ENCODE results near the gene IGF2R. TPM values are rescaled to one million over a fixed set of nuclear protein-coding genes. Genes with fewer than 3 reads are reported as not detected.
A peak's percentile ranks its signal among the peaks of the same experiment; 100 is the strongest.

The IGF2R gene
- total RNA-seq, 1 donor from 2014 or later: 144 TPM

- no peak for TF ChIP-seq CTCF (IDR thresholded peaks at IDR 0.05; ENCODE audit: unreplicated experiment)
- H3K36me3 Mint-ChIP-seq (ENCODE audit: insufficient read depth): peaks cover 32% of the 10 kb centered on the region
- H3K27ac Mint-ChIP-seq: no peak overlapping the region
- H3K27me3 Mint-ChIP-seq: no peaks in the 10 kb centered on the region
- no peaks in the 10 kb centered on the region for H3K4me1 Mint-ChIP-seq (ENCODE audit: low read depth)
- H3K9me3 Mint-ChIP-seq (ENCODE audit: low read depth): no peaks in the 10 kb centered on the region
- no peak overlapping the region for H3K4me3 Mint-ChIP-seq (ENCODE audit: low read depth)
- no peak for DNase-seq (ENCODE audit: low spot score, unreplicated experiment)
These were observed 134.9 kb downstream of the IGF2R start for GRCh38 chr6:160103825-160104100.

GRCh38 chr6:160104821-160105517 lies 136.1 kb downstream of the IGF2R start:
- H3K36me3 Mint-ChIP-seq (ENCODE audit: insufficient read depth): peaks cover 27% of the 10 kb centered on the region
- TF ChIP-seq CTCF (IDR thresholded peaks at IDR 0.05; ENCODE audit: unreplicated experiment): no peak
- H3K27ac Mint-ChIP-seq: no peak overlapping the region
- H3K9me3 Mint-ChIP-seq (ENCODE audit: low read depth): no peaks in the 10 kb centered on the region
- DNase-seq (ENCODE audit: low spot score, unreplicated experiment): no peak
- no peaks in the 10 kb centered on the region for H3K27me3 Mint-ChIP-seq
- H3K4me3 Mint-ChIP-seq (ENCODE audit: low read depth): no peak overlapping the region
- H3K4me1 Mint-ChIP-seq (ENCODE audit: low read depth): no peaks in the 10 kb centered on the region

GRCh38 chr6:160106010-160106409 lies 137.1 kb downstream of the IGF2R start:
- TF ChIP-seq CTCF (IDR thresholded peaks at IDR 0.05; ENCODE audit: unreplicated experiment): no peak
- no peak for DNase-seq (ENCODE audit: low spot score, unreplicated experiment)

GRCh38 chr6:160106701-160107100 lies 137.8 kb downstream of the IGF2R start:
- Mint-ChIP-seq H3K36me3 (ENCODE audit: insufficient read depth) (peaks cover 28% of the 10 kb centered on the region), H3K4me1 (ENCODE audit: low read depth) (no peaks in the 10 kb centered on the region), H3K27ac (no peak overlapping the region), H3K9me3 (ENCODE audit: low read depth) (no peaks in the 10 kb centered on the region), H3K4me3 (ENCODE audit: low read depth) (no peak overlapping the region), H3K27me3 (no peaks in the 10 kb centered on the region)
- no peak for DNase-seq (ENCODE audit: low spot score, unreplicated experiment)
- no peak for TF ChIP-seq CTCF (IDR thresholded peaks at IDR 0.05; ENCODE audit: unreplicated experiment)

More at GRCh38 chr6:160106010-160106409, 137.1 kb downstream of the IGF2R start:
- no peaks in the 10 kb centered on the region for H3K9me3 Mint-ChIP-seq (ENCODE audit: low read depth)
- peaks cover 30% of the 10 kb centered on the region for H3K36me3 Mint-ChIP-seq (ENCODE audit: insufficient read depth)
- no peak overlapping the region for H3K4me3 Mint-ChIP-seq (ENCODE audit: low read depth)
- H3K27me3 Mint-ChIP-seq: no peaks in the 10 kb centered on the region
- H3K4me1 Mint-ChIP-seq (ENCODE audit: low read depth): no peaks in the 10 kb centered on the region
- H3K27ac Mint-ChIP-seq: no peak overlapping the region

GRCh38 chr6:160108077-160108476 lies 139.2 kb downstream of the IGF2R start:
- Mint-ChIP-seq H3K36me3 (ENCODE audit: insufficient read depth) (peaks cover 30% of the 10 kb centered on the region), H3K27ac (peak overlapping the region; percentile 29), H3K9me3 (ENCODE audit: low read depth) (no peaks in the 10 kb centered on the region), H3K27me3 (no peaks in the 10 kb centered on the region), H3K4me1 (ENCODE audit: low read depth) (no peaks in the 10 kb centered on the region), H3K4me3 (ENCODE audit: low read depth) (no peak overlapping the region)
- no peak for TF ChIP-seq CTCF (IDR thresholded peaks at IDR 0.05; ENCODE audit: unreplicated experiment)
- DNase-seq (ENCODE audit: low spot score, unreplicated experiment): no peak
